ENCODE data around the gene ADAM10.

ADAM10 gene

DNA sequence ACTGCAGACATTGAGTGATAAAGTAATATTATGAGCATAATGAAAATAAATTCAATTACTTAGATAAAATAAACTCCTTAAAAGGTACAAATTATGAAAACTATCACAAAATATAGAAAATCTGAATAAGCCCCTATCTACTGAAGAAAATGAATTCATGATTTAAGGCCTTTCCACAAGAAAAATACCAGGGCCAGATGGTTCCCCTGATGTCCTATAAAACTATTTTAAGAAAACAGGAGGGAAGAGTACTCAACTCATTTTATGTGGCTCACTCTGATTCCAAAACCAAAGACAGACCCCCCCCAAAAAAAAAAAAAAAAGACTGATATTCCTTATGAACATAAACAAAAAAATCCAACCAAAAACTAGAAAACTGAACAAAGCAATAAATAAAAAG, 59.9 kb downstream of the ADAM10 start:
- H3K4me1 Mint-ChIP-seq = no peaks in the 10 kb centered on the region

DNA sequence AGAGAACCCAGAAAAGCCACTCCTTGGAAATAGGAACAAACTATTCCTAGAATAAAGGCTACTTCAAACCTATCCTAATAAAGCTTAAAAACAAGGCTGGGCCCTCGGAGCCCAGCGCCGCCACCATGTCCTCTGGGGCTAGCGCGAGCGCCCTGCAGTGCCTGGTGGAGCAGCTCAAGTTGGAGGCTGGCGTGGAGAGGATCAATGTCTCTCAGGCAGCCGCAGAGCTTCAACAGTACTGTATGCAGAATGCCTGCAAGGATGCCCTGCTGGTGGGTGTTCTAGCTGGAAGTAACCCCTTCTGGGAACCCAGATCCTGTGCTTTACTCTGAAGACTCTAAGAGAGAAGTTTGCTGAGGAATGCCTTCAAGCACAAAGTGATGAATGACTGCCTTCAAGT, 63.2 kb downstream of the ADAM10 start:
- Mint-ChIP-seq H3K27ac (no peak overlapping the region), H3K36me3 (ENCODE audit: low read depth) (peaks cover 16% of the 10 kb centered on the region), H3K9me3 (no peaks in the 10 kb centered on the region), H3K4me3 (no peak overlapping the region), H3K4me1 (no peaks in the 10 kb centered on the region), H3K27me3 (ENCODE audit: low read depth) (no peaks in the 10 kb centered on the region)
- TF ChIP-seq, protein P1, sequence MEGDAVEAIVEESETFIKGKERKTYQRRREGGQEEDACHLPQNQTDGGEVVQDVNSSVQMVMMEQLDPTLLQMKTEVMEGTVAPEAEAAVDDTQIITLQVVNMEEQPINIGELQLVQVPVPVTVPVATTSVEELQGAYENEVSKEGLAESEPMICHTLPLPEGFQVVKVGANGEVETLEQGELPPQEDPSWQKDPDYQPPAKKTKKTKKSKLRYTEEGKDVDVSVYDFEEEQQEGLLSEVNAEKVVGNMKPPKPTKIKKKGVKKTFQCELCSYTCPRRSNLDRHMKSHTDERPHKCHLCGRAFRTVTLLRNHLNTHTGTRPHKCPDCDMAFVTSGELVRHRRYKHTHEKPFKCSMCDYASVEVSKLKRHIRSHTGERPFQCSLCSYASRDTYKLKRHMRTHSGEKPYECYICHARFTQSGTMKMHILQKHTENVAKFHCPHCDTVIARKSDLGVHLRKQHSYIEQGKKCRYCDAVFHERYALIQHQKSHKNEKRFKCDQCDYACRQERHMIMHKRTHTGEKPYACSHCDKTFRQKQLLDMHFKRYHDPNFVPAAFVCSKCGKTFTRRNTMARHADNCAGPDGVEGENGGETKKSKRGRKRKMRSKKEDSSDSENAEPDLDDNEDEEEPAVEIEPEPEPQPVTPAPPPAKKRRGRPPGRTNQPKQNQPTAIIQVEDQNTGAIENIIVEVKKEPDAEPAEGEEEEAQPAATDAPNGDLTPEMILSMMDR (IDR thresholded peaks at IDR 0.05; ENCODE audit: unreplicated experiment in 3 of 3) = no peak

More for the DNA sequence above, 59.9 kb downstream of the ADAM10 start:
- H3K4me3 Mint-ChIP-seq = no peak overlapping the region
- no peak overlapping the region for H3K27ac Mint-ChIP-seq
- TF ChIP-seq, protein P1 (IDR thresholded peaks at IDR 0.05; ENCODE audit: unreplicated experiment in 3 of 3) = no peak
- peaks cover 3% of the 10 kb centered on the region for H3K9me3 Mint-ChIP-seq
- peaks cover 24% of the 10 kb centered on the region for H3K36me3 Mint-ChIP-seq (ENCODE audit: low read depth)
- H3K27me3 Mint-ChIP-seq (ENCODE audit: low read depth) = no peaks in the 10 kb centered on the region

DNA sequence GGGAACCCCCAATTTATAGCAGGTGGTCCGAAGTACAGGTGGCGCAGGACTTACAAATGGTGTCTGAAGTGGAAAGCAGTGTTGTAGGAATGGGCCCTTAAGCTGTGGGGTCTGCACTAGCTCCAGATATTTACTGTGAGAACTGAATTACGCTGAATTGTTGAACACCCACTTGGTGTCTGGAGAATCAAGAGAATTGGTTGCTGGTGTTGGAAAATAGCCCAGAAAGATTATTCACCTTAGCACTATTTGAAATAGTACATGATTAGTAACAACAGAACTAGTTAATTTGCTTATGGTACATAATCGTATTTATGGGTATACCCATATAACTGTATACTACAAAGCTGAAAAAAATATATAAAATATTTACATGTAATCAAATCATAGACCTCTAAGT, 64.8 kb downstream of the ADAM10 start:
- Mint-ChIP-seq H3K27ac (no peak overlapping the region), H3K9me3 (no peaks in the 10 kb centered on the region), H3K27me3 (ENCODE audit: low read depth) (no peaks in the 10 kb centered on the region), H3K4me1 (no peaks in the 10 kb centered on the region), H3K36me3 (ENCODE audit: low read depth) (peaks cover 20% of the 10 kb centered on the region), H3K4me3 (no peak overlapping the region)
- TF ChIP-seq, protein P1 (IDR thresholded peaks at IDR 0.05; ENCODE audit: unreplicated experiment in 3 of 3) = no peak

DNA sequence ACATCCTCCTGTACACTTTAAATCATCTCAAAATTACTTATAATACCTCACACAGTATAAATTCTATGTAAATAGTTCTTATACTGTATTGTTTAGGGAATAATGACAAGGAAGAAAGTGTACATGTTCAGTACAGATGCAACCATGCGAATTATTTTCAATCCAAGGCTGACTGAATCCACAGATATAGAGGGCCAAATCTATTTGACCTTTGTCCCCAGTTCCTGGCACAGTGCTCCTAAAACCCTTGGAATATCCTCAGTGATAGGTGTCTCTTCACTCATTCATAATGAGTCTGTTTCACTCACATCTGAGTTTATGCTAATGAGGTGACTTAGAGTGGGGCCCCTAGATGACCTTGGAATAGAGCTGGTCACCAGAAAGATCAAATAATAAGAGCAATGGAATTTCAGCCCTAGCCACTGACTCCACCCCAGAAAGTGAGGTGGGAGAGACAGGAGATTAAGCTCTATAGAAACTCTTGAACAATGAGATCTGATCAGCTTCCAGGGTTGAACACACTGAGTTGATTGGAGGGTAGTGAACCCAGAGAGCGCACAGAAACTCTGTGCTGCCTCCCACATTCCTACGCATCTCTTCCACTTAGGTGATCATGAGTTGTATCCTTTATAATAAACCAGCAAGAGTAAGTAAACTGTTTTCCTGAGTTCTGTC, 65.3 kb downstream of the ADAM10 start:
- H3K9me3 Mint-ChIP-seq = no peaks in the 10 kb centered on the region
- no peaks in the 10 kb centered on the region for H3K4me1 Mint-ChIP-seq
- H3K36me3 Mint-ChIP-seq (ENCODE audit: low read depth) = peaks cover 20% of the 10 kb centered on the region
- H3K4me3 Mint-ChIP-seq = no peak overlapping the region
- H3K27me3 Mint-ChIP-seq (ENCODE audit: low read depth) = no peaks in the 10 kb centered on the region
- TF ChIP-seq, protein P1 (IDR thresholded peaks at IDR 0.05; ENCODE audit: unreplicated experiment in 3 of 3) = no peak
- peak overlapping the region in 1 of 3 experiments; percentile 11 for H3K27ac Mint-ChIP-seq

DNA sequence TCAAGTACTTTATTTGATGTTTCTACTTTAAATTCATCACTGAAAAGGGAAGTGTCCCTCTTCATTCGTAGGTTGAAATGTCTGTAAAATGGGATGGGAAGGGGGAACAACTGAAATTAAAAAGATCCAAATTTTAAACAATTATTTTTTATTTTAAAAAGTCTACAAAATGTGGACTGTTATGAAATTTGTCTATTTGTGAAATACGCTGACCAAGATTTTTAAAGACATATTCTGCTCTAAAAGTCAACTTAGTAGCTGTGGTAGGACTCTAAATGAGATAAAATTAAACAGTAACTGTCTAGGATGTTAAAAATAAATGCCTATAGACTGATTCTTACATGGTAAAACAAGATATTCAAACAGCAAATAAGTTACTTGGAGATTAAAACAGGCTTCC, 67.3 kb downstream of the ADAM10 start:
- TF ChIP-seq, protein P1 (IDR thresholded peaks at IDR 0.05; ENCODE audit: unreplicated experiment in 3 of 3) = no peak
- Mint-ChIP-seq H3K4me3 (no peak overlapping the region), H3K27ac (no peak overlapping the region), H3K36me3 (ENCODE audit: low read depth) (peaks cover 18% of the 10 kb centered on the region), H3K9me3 (no peaks in the 10 kb centered on the region), H3K27me3 (ENCODE audit: low read depth) (no peaks in the 10 kb centered on the region), H3K4me1 (no peaks in the 10 kb centered on the region)

DNA sequence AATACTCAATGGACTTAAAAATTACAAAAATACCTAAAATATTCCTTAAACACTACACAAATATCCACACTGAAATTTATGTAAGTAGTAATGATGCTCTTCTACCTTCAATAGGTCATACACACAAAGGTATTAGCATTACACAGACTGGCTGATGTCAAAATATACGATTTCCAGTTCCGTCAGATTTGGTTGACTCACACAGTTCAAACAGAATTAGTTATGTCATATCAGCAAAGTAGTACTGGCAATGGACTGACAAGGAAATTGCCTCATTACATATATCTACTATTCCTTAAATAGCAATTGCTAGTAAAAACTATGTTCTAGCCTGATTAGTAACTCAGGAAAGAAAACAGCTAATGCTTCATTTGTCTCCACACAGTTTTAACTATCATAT, 70.8 kb downstream of the ADAM10 start:
- TF ChIP-seq, protein P1 (IDR thresholded peaks at IDR 0.05; ENCODE audit: unreplicated experiment in 3 of 3) = no peak
- Mint-ChIP-seq H3K36me3 (ENCODE audit: low read depth) (peaks cover 18% of the 10 kb centered on the region), H3K4me1 (no peaks in the 10 kb centered on the region), H3K9me3 (no peaks in the 10 kb centered on the region), H3K27me3 (ENCODE audit: low read depth) (no peaks in the 10 kb centered on the region), H3K4me3 (no peak overlapping the region), H3K27ac (no peak overlapping the region)
